NT2/D1 (cell line): ENCODE results near the gene PAFAH1B1.

Source experiments
- SUZ12 ChIP-seq: IDR thresholded peaks from 2 replicates; pipeline ENCODE4 v1.6.1; 2011; ENCODE audit not compliant: insufficient read length, insufficient read depth; ENCODE audit errors: extremely low read depth
- YY1 ChIP-seq: IDR thresholded peaks from 2 replicates; pipeline ENCODE4 v1.6.1; 2011; ENCODE audit not compliant: insufficient read length, insufficient read depth
- ZNF274 ChIP-seq: IDR thresholded peaks from 2 replicates; pipeline ENCODE4 v1.6.1; 2011; ENCODE audit warnings: mild to moderate bottlenecking, low read depth, low read length

- no peak for TF ChIP-seq SUZ12
- TF ChIP-seq ZNF274 = no peak
- TF ChIP-seq YY1 = no peak
These were observed 88.9 kb downstream of the PAFAH1B1 start for GRCh38 chr17:2682176-2682938.
